GM13976 (cell line): ENCODE measurements around the gene GALNT5.

Experiments used
- DNase-seq: peaks from one replicate; pipeline ENCODE4 v3.0.0; 2012; ENCODE audit warnings: low spot score
- in situ Hi-C: fragments of 300-500 bp; cut with MboI; formaldehyde crosslinking; loops from one replicate; pipeline ENCODE4 v1.12.0; 2022; ENCODE audit warnings: low sequenced_read_pairs, mixed read lengths, inconsistent platforms; ENCODE audit not compliant: unreplicated experiment
- TF ChIP-seq, protein P1 (sequence below): IDR thresholded peaks from 2 replicates; pipeline ENCODE4 v1.5.1; 2012; ENCODE audit warnings: borderline replicate concordance, mild to moderate bottlenecking; ENCODE audit not compliant: insufficient read depth; ENCODE audit errors: extremely low read depth, missing control alignments, control extremely low read depth

GALNT5 gene

DNA sequence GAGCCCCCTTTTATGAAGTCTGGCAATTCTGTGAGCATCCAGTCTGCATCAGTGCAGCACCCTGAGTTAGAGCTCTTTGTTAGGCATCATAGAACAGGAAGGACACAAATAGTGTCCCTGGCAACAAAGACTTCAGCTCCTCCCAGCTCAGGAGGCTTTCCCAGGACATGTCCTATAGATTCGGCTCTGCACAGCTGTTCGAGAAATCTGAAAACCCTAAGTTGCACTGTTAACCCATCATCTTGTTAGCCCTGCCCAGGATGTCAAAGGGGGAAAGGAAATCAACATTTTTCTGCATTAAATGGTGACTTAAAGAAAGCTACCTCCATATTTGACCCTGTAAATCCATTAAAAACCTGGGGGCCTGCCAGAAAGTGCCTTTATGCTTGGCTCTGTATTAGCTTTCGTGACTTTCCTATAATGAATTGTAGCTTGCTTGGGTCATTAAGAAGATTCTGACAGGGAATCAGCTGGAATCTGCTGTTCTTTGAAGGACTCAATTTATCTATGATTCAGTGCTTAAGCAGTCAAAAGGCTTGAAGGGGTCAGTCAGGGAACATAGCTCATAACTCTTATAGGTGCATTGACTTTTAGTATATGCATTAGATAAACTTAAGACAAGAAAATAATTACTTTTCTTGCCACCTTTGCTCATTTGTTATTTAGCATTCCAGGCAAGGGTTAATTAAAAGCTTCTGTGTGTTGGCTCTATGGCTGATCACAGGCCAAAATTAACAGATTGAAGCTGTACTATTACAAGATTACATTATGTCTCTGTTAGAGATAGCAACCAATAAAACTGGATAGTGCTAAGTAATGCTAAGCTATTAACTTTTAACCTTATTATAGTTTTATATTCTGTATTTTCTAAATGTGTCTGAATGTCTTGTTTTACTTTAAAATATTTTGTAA, 47.6 kb downstream of the GALNT5 start:
- in situ Hi-C loops = loop anchor here (10.0 to 25.0 kb wide), 4 partner anchors 180 to 707 kb away; no protein-coding TSS in a partner anchor
- no peak for DNase-seq
- TF ChIP-seq, protein P1, sequence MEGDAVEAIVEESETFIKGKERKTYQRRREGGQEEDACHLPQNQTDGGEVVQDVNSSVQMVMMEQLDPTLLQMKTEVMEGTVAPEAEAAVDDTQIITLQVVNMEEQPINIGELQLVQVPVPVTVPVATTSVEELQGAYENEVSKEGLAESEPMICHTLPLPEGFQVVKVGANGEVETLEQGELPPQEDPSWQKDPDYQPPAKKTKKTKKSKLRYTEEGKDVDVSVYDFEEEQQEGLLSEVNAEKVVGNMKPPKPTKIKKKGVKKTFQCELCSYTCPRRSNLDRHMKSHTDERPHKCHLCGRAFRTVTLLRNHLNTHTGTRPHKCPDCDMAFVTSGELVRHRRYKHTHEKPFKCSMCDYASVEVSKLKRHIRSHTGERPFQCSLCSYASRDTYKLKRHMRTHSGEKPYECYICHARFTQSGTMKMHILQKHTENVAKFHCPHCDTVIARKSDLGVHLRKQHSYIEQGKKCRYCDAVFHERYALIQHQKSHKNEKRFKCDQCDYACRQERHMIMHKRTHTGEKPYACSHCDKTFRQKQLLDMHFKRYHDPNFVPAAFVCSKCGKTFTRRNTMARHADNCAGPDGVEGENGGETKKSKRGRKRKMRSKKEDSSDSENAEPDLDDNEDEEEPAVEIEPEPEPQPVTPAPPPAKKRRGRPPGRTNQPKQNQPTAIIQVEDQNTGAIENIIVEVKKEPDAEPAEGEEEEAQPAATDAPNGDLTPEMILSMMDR = no peak

DNA sequence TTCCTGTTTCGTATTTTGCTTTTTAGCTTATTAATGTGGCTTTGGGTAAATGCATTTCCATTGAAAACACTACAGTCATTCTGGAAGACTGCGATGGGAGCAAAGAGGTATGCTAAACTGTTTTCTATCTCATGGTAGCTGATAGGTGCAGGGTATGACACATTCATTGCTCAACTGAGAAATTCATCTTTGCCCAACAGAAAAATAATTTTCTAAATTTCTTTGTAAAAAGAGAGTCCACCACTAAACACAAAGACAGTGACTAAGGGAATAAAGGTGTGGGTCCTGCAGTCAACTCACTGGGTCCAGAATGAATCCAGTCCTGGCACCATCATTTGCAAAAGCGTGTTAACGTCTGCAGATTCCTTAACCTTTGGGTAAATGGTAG, 48.2 kb downstream of the GALNT5 start:
- no peak for DNase-seq
- in situ Hi-C loops = loop anchor here (10.0 to 25.0 kb wide), 4 partner anchors 179 to 707 kb away; no protein-coding TSS in a partner anchor
- TF ChIP-seq, protein P1 = no peak

DNA sequence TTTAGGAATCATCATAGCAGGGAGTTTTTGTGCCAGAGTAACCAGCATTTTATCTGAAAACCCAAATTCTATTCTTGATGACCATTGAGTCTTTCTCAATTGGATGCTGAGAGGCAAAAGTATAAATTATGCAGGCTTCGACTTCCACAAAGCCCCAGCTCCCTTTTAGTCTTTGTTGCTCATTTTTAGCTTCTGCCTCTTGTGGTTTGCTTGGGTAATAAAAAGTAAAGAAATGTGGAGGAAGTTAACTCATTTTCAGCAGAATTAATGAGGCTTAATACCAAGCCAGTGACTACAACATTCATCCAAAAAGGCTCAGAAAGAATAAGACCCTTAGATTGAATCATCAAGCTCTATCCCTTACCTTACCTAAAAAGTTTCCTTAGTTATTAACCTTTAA, 49.5 kb downstream of the GALNT5 start:
- no peak for DNase-seq
- in situ Hi-C loops = loop anchor here (10.0 to 25.0 kb wide), 4 partner anchors 178 to 705 kb away; no protein-coding TSS in a partner anchor
- TF ChIP-seq, protein P1 = no peak

- TF ChIP-seq, protein P1 = no peak
- in situ Hi-C loops = loop anchor here (10.0 to 25.0 kb wide), 4 partner anchors 175 to 702 kb away; no protein-coding TSS in a partner anchor
Measured at GRCh38 chr2:157309878-157310277, 52.4 kb downstream of the GALNT5 start.

GRCh38 chr2:157311706-157312105, 54.2 kb downstream of the GALNT5 start:
- DNase-seq = no peak
- in situ Hi-C loops = loop anchor here (25.0 kb wide), 2 partner anchors 451 to 701 kb away; no protein-coding TSS in a partner anchor
- TF ChIP-seq, protein P1 = no peak

More at GRCh38 chr2:157309878-157310277, 52.4 kb downstream of the GALNT5 start:
- DNase-seq = no peak

DNA sequence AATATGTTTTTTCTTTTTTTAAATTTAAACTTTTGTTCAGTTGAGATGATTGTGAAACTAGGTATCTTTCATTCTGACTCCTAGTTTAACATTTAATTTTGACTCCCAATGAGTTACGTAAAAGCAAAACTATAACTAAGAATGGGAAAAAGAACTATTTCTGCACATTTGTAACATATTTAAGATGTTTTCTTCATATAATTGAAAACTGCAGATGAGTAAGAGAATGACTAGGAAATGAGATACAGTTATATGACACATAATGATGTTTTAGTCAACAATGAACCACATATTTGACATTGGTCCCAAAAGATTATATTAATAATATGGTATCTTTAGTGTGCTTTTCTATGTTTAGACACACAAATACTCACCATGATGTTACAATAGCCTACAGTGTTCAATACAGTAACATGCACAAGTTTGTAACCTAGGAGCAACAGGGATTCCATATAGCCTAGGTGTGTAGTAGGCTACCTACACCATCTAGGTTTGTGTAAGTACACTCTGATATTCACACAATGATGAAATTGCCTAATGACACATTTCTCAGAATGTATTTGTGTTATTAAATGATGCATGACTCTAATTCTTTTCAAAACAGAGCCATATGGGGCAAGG, 55.5 kb downstream of the GALNT5 start:
- DNase-seq = no peak
- in situ Hi-C loops = loop anchor here (25.0 kb wide), 2 partner anchors 449 to 699 kb away; no protein-coding TSS in a partner anchor
- TF ChIP-seq, protein P1 = no peak
